Measurements from ENCODE around the gene MAML3. TPM values are rescaled to one million over a fixed set of nuclear protein-coding genes. Genes with fewer than 3 reads are reported as not detected.

Gene MAML3
- total RNA-seq, 1 experiment from 2014 or later: 20.8 TPM

GRCh38 chr4:140094438-140095420, 59.3 kb downstream of the MAML3 start:
- Histone ChIP-seq H3K36me3 (ENCODE audit: insufficient read depth, low read length) (no peaks in the 10 kb centered on the region), H3K79me2 (ENCODE audit: low read length) (peaks cover 83% of the 10 kb centered on the region), H3K4me2 (ENCODE audit: low read depth, low read length, poor library complexity, severe bottlenecking) (peak overlapping the region; percentile 70), H3K9me2 (replicated peaks; ENCODE audit: insufficient read depth, low read length) (no peaks in the 10 kb centered on the region), H4K20me1 (ENCODE audit: insufficient read depth, low read depth, low read length) (no peaks in the 10 kb centered on the region), H3K9me3 (ENCODE audit: low read length) (no peaks in the 10 kb centered on the region), H3K4me1 (ENCODE audit: low read length) (peaks cover 59% of the 10 kb centered on the region), H3K4me3 (ENCODE audit: low read length) (peak overlapping the region; percentile 41; the same call in 1 of the 2 replicates), H3K27ac (ENCODE audit: low read length) (peak overlapping the region; percentile 94), H2AFZ (ENCODE audit: low read length) (no peak overlapping the region), H3K9ac (ENCODE audit: low read length) (peak overlapping the region; percentile 56), H3K27me3 (ENCODE audit: low read length) (no peaks in the 10 kb centered on the region)
- peak; percentile 62 for DNase-seq

GRCh38 chr4:140092094-140092851, 61.7 kb downstream of the MAML3 start:
- H3K27ac ChIP-seq (ENCODE audit: low read length): no peak overlapping the region
- DNase-seq: no peak
- H4K20me1 ChIP-seq (ENCODE audit: insufficient read depth, low read depth, low read length): no peaks in the 10 kb centered on the region
- no peaks in the 10 kb centered on the region for H3K27me3 ChIP-seq (ENCODE audit: low read length)
- no peak overlapping the region for H3K4me2 ChIP-seq (ENCODE audit: low read depth, low read length, poor library complexity, severe bottlenecking)
- peaks cover 34% of the 10 kb centered on the region for H3K4me1 ChIP-seq (ENCODE audit: low read length)
- H3K9ac ChIP-seq (ENCODE audit: low read length): no peak overlapping the region
- no peaks in the 10 kb centered on the region for H3K36me3 ChIP-seq (ENCODE audit: insufficient read depth, low read length)
- H2AFZ ChIP-seq (ENCODE audit: low read length): no peak overlapping the region
- H3K9me2 ChIP-seq (replicated peaks; ENCODE audit: insufficient read depth, low read length): no peaks in the 10 kb centered on the region
- peaks cover 86% of the 10 kb centered on the region for H3K79me2 ChIP-seq (ENCODE audit: low read length)
- H3K9me3 ChIP-seq (ENCODE audit: low read length): no peaks in the 10 kb centered on the region
- H3K4me3 ChIP-seq (ENCODE audit: low read length): no peak overlapping the region

- Histone ChIP-seq H3K4me2 (ENCODE audit: low read depth, low read length, poor library complexity, severe bottlenecking) (no peak overlapping the region), H3K4me1 (ENCODE audit: low read length) (peaks cover 25% of the 10 kb centered on the region), H3K36me3 (ENCODE audit: insufficient read depth, low read length) (no peaks in the 10 kb centered on the region), H3K4me3 (ENCODE audit: low read length) (no peak overlapping the region), H3K79me2 (ENCODE audit: low read length) (peaks cover 86% of the 10 kb centered on the region), H3K9ac (ENCODE audit: low read length) (no peak overlapping the region), H3K27me3 (ENCODE audit: low read length) (no peaks in the 10 kb centered on the region), H2AFZ (ENCODE audit: low read length) (no peak overlapping the region), H4K20me1 (ENCODE audit: insufficient read depth, low read depth, low read length) (no peaks in the 10 kb centered on the region), H3K9me2 (replicated peaks; ENCODE audit: insufficient read depth, low read length) (no peaks in the 10 kb centered on the region), H3K9me3 (ENCODE audit: low read length) (no peaks in the 10 kb centered on the region), H3K27ac (ENCODE audit: low read length) (no peak overlapping the region)
- DNase-seq: no peak
Observed at GRCh38 chr4:140091305-140091704, 62.7 kb downstream of the MAML3 start.

GRCh38 chr4:140090215-140090731, 63.7 kb downstream of the MAML3 start:
- no peak overlapping the region for H2AFZ ChIP-seq (ENCODE audit: low read length)
- H3K27me3 ChIP-seq (ENCODE audit: low read length): no peaks in the 10 kb centered on the region
- H3K36me3 ChIP-seq (ENCODE audit: insufficient read depth, low read length): no peaks in the 10 kb centered on the region
- no peak for DNase-seq
- no peak overlapping the region for H3K4me2 ChIP-seq (ENCODE audit: low read depth, low read length, poor library complexity, severe bottlenecking)
- H3K9me3 ChIP-seq (ENCODE audit: low read length): no peaks in the 10 kb centered on the region
- peaks cover 14% of the 10 kb centered on the region for H3K4me1 ChIP-seq (ENCODE audit: low read length)
- peaks cover 84% of the 10 kb centered on the region for H3K79me2 ChIP-seq (ENCODE audit: low read length)
- H3K9ac ChIP-seq (ENCODE audit: low read length): no peak overlapping the region
- H4K20me1 ChIP-seq (ENCODE audit: insufficient read depth, low read depth, low read length): no peaks in the 10 kb centered on the region
- no peak overlapping the region for H3K27ac ChIP-seq (ENCODE audit: low read length)
- no peak overlapping the region for H3K4me3 ChIP-seq (ENCODE audit: low read length)
- H3K9me2 ChIP-seq (replicated peaks; ENCODE audit: insufficient read depth, low read length): no peaks in the 10 kb centered on the region

GRCh38 chr4:140089216-140089615, 64.8 kb downstream of the MAML3 start:
- Histone ChIP-seq H3K4me1 (ENCODE audit: low read length) (peaks cover 4% of the 10 kb centered on the region), H2AFZ (ENCODE audit: low read length) (no peak overlapping the region), H3K9ac (ENCODE audit: low read length) (no peak overlapping the region), H3K4me2 (ENCODE audit: low read depth, low read length, poor library complexity, severe bottlenecking) (no peak overlapping the region), H3K27ac (ENCODE audit: low read length) (no peak overlapping the region), H3K27me3 (ENCODE audit: low read length) (no peaks in the 10 kb centered on the region), H4K20me1 (ENCODE audit: insufficient read depth, low read depth, low read length) (no peaks in the 10 kb centered on the region), H3K79me2 (ENCODE audit: low read length) (peaks cover 84% of the 10 kb centered on the region), H3K36me3 (ENCODE audit: insufficient read depth, low read length) (no peaks in the 10 kb centered on the region), H3K4me3 (ENCODE audit: low read length) (no peak overlapping the region), H3K9me2 (replicated peaks; ENCODE audit: insufficient read depth, low read length) (no peaks in the 10 kb centered on the region), H3K9me3 (ENCODE audit: low read length) (no peaks in the 10 kb centered on the region)
- DNase-seq: no peak

- Histone ChIP-seq H3K27me3 (ENCODE audit: low read length) (no peaks in the 10 kb centered on the region), H3K9me3 (ENCODE audit: low read length) (no peaks in the 10 kb centered on the region), H4K20me1 (ENCODE audit: insufficient read depth, low read depth, low read length) (no peaks in the 10 kb centered on the region), H3K9me2 (replicated peaks; ENCODE audit: insufficient read depth, low read length) (no peaks in the 10 kb centered on the region), H3K4me2 (ENCODE audit: low read depth, low read length, poor library complexity, severe bottlenecking) (no peak overlapping the region), H2AFZ (ENCODE audit: low read length) (no peak overlapping the region), H3K36me3 (ENCODE audit: insufficient read depth, low read length) (no peaks in the 10 kb centered on the region), H3K79me2 (ENCODE audit: low read length) (peaks cover 83% of the 10 kb centered on the region), H3K9ac (ENCODE audit: low read length) (no peak overlapping the region), H3K4me3 (ENCODE audit: low read length) (no peak overlapping the region), H3K4me1 (ENCODE audit: low read length) (no peaks in the 10 kb centered on the region), H3K27ac (ENCODE audit: low read length) (no peak overlapping the region)
- no peak for DNase-seq
Observed at GRCh38 chr4:140088323-140088967, 65.5 kb downstream of the MAML3 start.

- Histone ChIP-seq H3K9me2 (replicated peaks; ENCODE audit: insufficient read depth, low read length) (no peaks in the 10 kb centered on the region), H3K36me3 (ENCODE audit: insufficient read depth, low read length) (no peaks in the 10 kb centered on the region), H3K4me1 (ENCODE audit: low read length) (peaks cover 15% of the 10 kb centered on the region), H3K9me3 (ENCODE audit: low read length) (no peaks in the 10 kb centered on the region), H3K4me2 (ENCODE audit: low read depth, low read length, poor library complexity, severe bottlenecking) (no peak overlapping the region), H3K9ac (ENCODE audit: low read length) (no peak overlapping the region), H3K79me2 (ENCODE audit: low read length) (peaks cover 90% of the 10 kb centered on the region), H3K4me3 (ENCODE audit: low read length) (no peak overlapping the region), H4K20me1 (ENCODE audit: insufficient read depth, low read depth, low read length) (no peaks in the 10 kb centered on the region), H3K27me3 (ENCODE audit: low read length) (no peaks in the 10 kb centered on the region), H3K27ac (ENCODE audit: low read length) (no peak overlapping the region), H2AFZ (ENCODE audit: low read length) (no peak overlapping the region)
- DNase-seq: no peak
Observed at GRCh38 chr4:140085881-140086280, 68.1 kb downstream of the MAML3 start.

All from Karpas-422 (cell line).